ENCODE results near the gene FGD2. TPM values are rescaled to one million over a fixed set of nuclear protein-coding genes. Genes with fewer than 3 reads are reported as not detected.

Gene FGD2
- 13.2 TPM for total RNA-seq

DNA sequence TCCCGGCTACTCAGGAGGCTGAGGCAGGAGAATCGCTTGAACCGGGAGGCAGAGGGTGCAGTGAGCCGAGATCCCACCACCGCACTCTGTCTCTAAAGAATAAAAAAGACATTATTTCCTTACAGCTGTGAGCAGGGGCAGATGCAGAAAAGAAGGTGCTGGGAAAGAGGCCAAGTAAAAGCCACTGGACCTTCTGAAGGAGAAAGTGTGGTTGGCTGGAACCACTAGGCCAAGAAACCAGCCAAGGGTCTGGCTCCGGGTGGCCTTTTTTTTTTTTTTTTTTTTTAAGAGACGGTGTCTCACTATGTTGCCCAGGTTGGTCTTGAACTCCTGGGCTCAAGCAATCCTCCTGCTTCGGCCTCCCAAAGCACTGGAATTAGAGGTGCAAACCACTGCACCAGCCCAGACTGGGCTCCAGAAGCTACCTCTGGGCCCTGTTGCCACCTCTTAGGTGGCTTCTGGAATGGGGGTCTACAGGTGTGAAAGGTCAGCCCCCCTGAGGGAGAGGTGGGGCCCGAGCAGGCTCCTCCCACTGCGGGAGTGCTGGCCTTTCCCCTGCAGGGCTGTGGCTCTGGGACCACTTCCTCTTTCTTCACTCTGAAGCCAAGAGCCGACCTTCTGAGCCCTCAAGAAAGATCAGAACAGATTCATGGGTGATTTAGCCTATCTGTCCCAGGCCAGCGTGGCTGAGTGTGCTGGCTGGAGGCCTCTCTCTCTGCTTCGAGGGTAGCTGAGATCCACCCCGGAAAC is at the start of gene FGD2:
TSS of gene FGD2 (plus strand) at position 595 of the 750 bp plus-strand sequence. CDS start 163 bp downstream, outside the sequence.

DNA sequence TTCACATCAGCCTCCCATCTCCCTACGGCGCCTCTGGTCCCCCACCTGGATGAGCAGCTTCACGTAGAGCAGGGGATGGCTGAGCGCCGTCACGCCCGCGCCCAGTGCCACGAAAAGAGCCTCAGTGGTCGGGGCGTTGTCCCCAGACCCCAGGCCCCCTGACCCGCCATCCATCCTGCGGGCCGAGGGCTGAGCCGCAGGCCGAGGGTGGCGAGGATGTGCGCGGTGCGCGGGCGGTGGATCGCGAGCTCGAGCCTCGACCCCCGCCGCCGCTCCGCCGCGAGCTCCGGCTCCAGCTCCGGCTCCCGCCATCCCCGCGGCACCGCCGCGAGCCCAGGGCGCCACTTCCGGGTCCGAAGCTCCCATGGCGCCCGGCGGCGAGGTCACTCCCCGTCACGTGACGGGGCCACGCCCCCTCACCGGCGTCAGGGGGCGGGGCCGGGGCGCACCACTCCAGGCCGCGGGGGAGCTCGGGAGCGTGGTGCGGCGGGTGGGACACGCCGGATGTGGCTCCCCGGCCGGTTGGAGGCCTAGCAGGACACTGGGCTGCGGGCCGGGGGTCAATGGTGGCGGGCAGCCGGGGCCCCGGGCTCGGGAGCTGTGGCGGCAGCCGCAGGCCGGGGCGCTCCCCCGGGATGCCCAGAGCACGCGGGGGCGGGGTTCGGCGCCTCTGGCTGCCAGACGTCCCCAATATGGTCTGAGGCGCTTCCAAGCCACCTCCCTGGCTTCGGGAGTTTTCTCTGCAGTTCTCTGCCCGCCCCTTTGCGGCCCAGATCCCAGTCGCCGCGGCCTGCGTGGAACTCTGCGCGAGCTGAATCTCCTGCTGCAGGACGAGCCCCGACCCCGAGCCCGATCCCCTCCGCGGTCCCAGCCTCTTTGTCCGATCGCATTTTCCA is 19.4 kb upstream of the FGD2 start, which contains the start of gene MTCH1:
TSS of gene MTCH1 (minus strand) at position 389 of the 896 bp plus-strand sequence. CDS start at position 366, 23 bp downstream.

Other genes with a start within 250 kb of the FGD2 start
- 10.8 TPM for gene CPNE5, start 166.2 kb upstream of the FGD2 start, total RNA-seq
- 34.3 TPM for gene PPIL1, start 130.9 kb upstream of the FGD2 start, total RNA-seq
- 42.4 TPM for gene C6orf89, start 119.7 kb upstream of the FGD2 start, total RNA-seq
- 154 TPM for gene PI16, start 50.9 kb upstream of the FGD2 start, total RNA-seq
- 175 TPM for gene MTCH1, start 19.5 kb upstream of the FGD2 start, total RNA-seq
- gene PIM1, start 164.5 kb downstream of the FGD2 start, total RNA-seq, result 27.2 TPM

Measured in camera-type eye (tissue), 1 donor.